Nephron (organoid): Measurements from ENCODE around the gene SLC37A4.
A peak's percentile ranks its signal among the peaks of the same experiment; 100 is the strongest.

Experiments used
- H3K27ac Mint-ChIP-seq, 3 experiments: 2 replicates each; pipeline ENCODE4 v1.8.0; 2020; ENCODE audit warnings: mixed read lengths in 3 of 3, mild to moderate bottlenecking in 2 of 3, moderate library complexity in 1 of 3
- H3K27me3 Mint-ChIP-seq: 2 replicates; pipeline ENCODE4 v1.8.0; 2021; ENCODE audit warnings: low read depth, mild to moderate bottlenecking, moderate library complexity, mixed read lengths
- H3K36me3 Mint-ChIP-seq: 2 replicates; pipeline ENCODE4 v1.8.0; 2020; ENCODE audit warnings: low read depth, mixed read lengths
- H3K4me1 Mint-ChIP-seq: 2 replicates; pipeline ENCODE4 v1.8.0; 2020; ENCODE audit warnings: mixed read lengths
- H3K4me3 Mint-ChIP-seq, 3 experiments: 2 replicates each; pipeline ENCODE4 v1.8.0; 2020; ENCODE audit warnings: mild to moderate bottlenecking in 3 of 3, mixed read lengths in 3 of 3, moderate library complexity in 2 of 3
- H3K9me3 Mint-ChIP-seq: 2 replicates; pipeline ENCODE4 v1.8.0; 2020; ENCODE audit warnings: mixed read lengths
- CTCF ChIP-seq, 3 experiments: fragments of 200-600 bp; sonication (generic); IDR thresholded peaks; one replicate each; pipeline ENCODE4 v1.5.0; 2021; ENCODE audit warnings: antibody characterized with exemption in 3 of 3; ENCODE audit not compliant: unreplicated experiment in 3 of 3

The SLC37A4 gene

GRCh38 chr11:118980191-118980881 lies 50.3 kb downstream of the SLC37A4 start:
- TF ChIP-seq CTCF (IDR thresholded peaks at IDR 0.05; ENCODE audit: unreplicated experiment in 3 of 3), result no peak
- peak overlapping the region in 1 of 3 experiments; percentile 14 for H3K4me3 Mint-ChIP-seq
- H3K4me1 Mint-ChIP-seq, result peaks cover 10% of the 10 kb centered on the region

DNA sequence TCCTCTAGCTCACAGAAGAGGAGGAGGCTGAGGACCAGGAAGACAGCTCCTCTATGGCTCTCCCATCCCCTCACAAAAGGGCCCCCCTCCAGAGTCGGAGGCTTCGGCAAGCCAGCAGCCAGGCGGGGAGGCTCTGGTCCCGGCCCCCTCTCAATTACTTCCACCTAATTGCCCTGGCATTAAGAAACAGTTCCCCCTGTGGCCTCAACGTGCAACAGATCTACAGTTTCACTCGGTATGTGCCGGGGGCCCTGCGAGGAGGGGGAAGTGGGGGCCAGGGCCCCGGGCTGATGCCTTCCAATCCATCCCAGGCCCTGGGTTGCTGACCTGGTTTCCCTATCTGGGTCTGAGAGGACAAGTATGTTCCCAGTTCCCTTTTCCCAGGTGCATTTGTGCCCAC lies 51.2 kb downstream of the SLC37A4 start:
- H3K9me3 Mint-ChIP-seq, result no peaks in the 10 kb centered on the region
- H3K27ac Mint-ChIP-seq, result no peak overlapping the region
- no peak overlapping the region for H3K4me3 Mint-ChIP-seq
- no peaks in the 10 kb centered on the region for H3K36me3 Mint-ChIP-seq
- peaks cover 10% of the 10 kb centered on the region for H3K4me1 Mint-ChIP-seq
- no peak for TF ChIP-seq CTCF (IDR thresholded peaks at IDR 0.05; ENCODE audit: unreplicated experiment in 3 of 3)
- peaks cover 6% of the 10 kb centered on the region for H3K27me3 Mint-ChIP-seq

More at GRCh38 chr11:118980191-118980881, 50.3 kb downstream of the SLC37A4 start:
- H3K27ac Mint-ChIP-seq, result peak overlapping the region in 2 of 3 experiments; percentile 38 to 65
- no peaks in the 10 kb centered on the region for H3K36me3 Mint-ChIP-seq
- no peaks in the 10 kb centered on the region for H3K9me3 Mint-ChIP-seq
- peaks cover 6% of the 10 kb centered on the region for H3K27me3 Mint-ChIP-seq

DNA sequence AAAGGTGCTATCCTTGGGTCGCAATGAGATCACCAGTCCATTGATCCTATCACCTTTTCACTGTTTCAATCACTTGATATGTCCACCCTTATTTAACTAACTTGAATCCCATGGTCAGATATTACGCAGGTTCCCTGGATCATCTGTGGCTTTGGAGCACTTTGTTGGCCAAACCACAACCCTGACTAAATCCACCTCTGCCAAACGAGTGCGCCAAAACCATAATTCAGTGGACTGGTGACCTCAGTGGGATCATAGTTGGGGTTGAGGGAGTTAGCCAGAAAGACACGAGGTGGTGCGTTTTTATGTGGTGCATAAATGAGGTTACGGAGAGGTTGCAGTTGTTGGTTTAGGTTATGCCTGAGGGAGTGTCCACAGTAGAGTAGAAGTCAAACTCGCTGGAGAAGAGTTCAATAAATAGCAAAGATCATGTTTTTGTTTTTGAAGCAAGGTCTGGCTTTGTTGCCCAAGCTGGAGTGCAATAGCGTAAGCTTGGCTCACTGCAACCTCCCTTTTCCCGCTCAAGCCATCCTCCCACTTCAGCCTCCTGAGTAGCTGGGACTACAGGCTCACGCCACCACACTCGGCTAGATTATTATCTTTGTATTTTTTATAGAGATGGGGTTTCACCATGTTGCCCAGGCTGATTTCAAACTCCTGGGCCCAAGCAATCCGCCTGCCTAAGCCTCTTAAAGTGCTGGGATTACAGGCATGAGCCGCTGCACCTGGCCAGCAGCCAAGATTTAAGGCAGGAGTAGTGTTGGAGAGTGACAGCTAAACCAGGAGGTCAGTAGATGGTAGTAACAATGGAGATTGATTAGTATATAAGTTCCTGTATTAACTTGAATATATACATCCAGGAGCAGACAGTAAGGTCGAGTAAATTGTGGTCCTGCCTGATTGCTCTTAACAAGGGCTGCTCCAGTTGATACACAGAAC lies 54.6 kb downstream of the SLC37A4 start:
- Mint-ChIP-seq H3K36me3 (no peaks in the 10 kb centered on the region), H3K27me3 (peaks cover 6% of the 10 kb centered on the region), H3K4me1 (peaks cover 10% of the 10 kb centered on the region), H3K27ac (no peak overlapping the region), H3K4me3 (no peak overlapping the region), H3K9me3 (peaks cover 4% of the 10 kb centered on the region)
- no peak for TF ChIP-seq CTCF (IDR thresholded peaks at IDR 0.05; ENCODE audit: unreplicated experiment in 3 of 3)
